MM.1S (cell line): ENCODE measurements around the gene KDM4B.

Experiments
- CTCF ChIP-seq: fragments of 300-600 bp; sonication (generic); IDR thresholded peaks from 2 replicates; pipeline ENCODE4 v1.5.1; 2016; ENCODE audit warnings: antibody characterized with exemption, low read length, mixed read lengths
- EZH2 ChIP-seq: fragments of 300-600 bp; sonication (generic); optimal IDR thresholded peaks from 2 replicates; pipeline ENCODE3; 2017; ENCODE audit warnings: low read depth, mild to moderate bottlenecking, antibody characterized with exemption, low read length, mixed read lengths

GRCh38 chr19:5196832-5197231 lies 227.9 kb downstream of the KDM4B start:
- TF ChIP-seq EZH2 (no peak), CTCF (no peak)
